GM23338 (cell line): ENCODE data around the gene SMIM5. TPM values are rescaled to one million over a fixed set of nuclear protein-coding genes. Genes with fewer than 3 reads are reported as not detected.

ENCODE experiments used
- ATAC-seq: fragments of 200-7000 bp; cut with Tn5 transposase; 3 replicates; pipeline ENCODE4 v1.9.1; 2020
- DNase-seq: peaks from one replicate; pipeline ENCODE4 v3.0.0-alpha.2; 2015; ENCODE audit warnings: low spot score
- H2AFZ ChIP-seq: fragments of 200-600 bp; sonication (generic); 2 replicates; pipeline ENCODE4 v1.8.0; 2016; ENCODE audit warnings: antibody characterized with exemption, mild to moderate bottlenecking, moderate library complexity
- H3F3A ChIP-seq: fragments of 200-600 bp; sonication (generic); replicated peaks from 2 replicates; pipeline ENCODE4 v1.8.0; 2017; ENCODE audit warnings: antibody characterized with exemption, mixed run types, low read depth
- H3K27ac ChIP-seq: fragments of 200-600 bp; sonication (generic); 2 replicates; pipeline ENCODE4 v1.6.1; 2016; ENCODE audit warnings: low read depth
- H3K27me3 ChIP-seq: fragments of 200-600 bp; sonication (generic); 2 replicates; pipeline ENCODE4 v1.8.0; 2016; ENCODE audit warnings: mild to moderate bottlenecking, mixed run types, moderate library complexity; ENCODE audit not compliant: insufficient read depth
- H3K36me3 ChIP-seq: fragments of 200-600 bp; sonication (generic); 2 replicates; pipeline ENCODE4 v1.8.0; 2016; ENCODE audit warnings: mild to moderate bottlenecking; ENCODE audit not compliant: insufficient read depth
- H3K4me1 ChIP-seq: fragments of 200-600 bp; sonication (generic); 2 replicates; pipeline ENCODE4 v1.8.0; 2016; ENCODE audit warnings: mild to moderate bottlenecking, moderate library complexity; ENCODE audit not compliant: insufficient read depth
- H3K4me2 ChIP-seq: fragments of 200-600 bp; sonication (generic); 2 replicates; pipeline ENCODE4 v1.7.1; 2017; ENCODE audit warnings: mixed run types
- H3K4me3 ChIP-seq: fragments of 200-600 bp; sonication (generic); 2 replicates; pipeline ENCODE4 v1.6.1; 2016; ENCODE audit warnings: mixed run types
- H3K79me2 ChIP-seq: fragments of 200-600 bp; sonication (generic); replicated peaks from 2 replicates; pipeline ENCODE4 v1.8.0; 2017; ENCODE audit warnings: mild to moderate bottlenecking; ENCODE audit not compliant: insufficient read depth
- H3K9me2 ChIP-seq: fragments of 200-600 bp; sonication (generic); 2 replicates; pipeline ENCODE4 v1.8.0; 2017; ENCODE audit not compliant: insufficient read depth
- H4K20me1 ChIP-seq: fragments of 200-600 bp; sonication (generic); replicated peaks from 2 replicates; pipeline ENCODE4 v1.8.0; 2017; ENCODE audit warnings: mild to moderate bottlenecking; ENCODE audit not compliant: insufficient read depth
- H3K27ac Mint-ChIP-seq: 2 replicates; pipeline ENCODE4 v1.8.0; 2020; ENCODE audit warnings: inconsistent platforms, mild to moderate bottlenecking, moderate library complexity, mixed read lengths
- H3K27me3 Mint-ChIP-seq: 3 replicates; pipeline ENCODE4 v1.8.0; 2022; ENCODE audit warnings: low read depth, mild to moderate bottlenecking, moderate library complexity, mixed read lengths, inconsistent platforms; ENCODE audit not compliant: insufficient read depth, poor library complexity
- H3K36me3 Mint-ChIP-seq: 3 replicates; pipeline ENCODE4 v1.8.0; 2021; ENCODE audit warnings: low read depth, mild to moderate bottlenecking, inconsistent platforms, moderate library complexity, mixed read lengths
- H3K4me1 Mint-ChIP-seq: 3 replicates; pipeline ENCODE4 v1.8.0; 2020; ENCODE audit warnings: mild to moderate bottlenecking, inconsistent platforms, mixed read lengths
- H3K4me3 Mint-ChIP-seq: 3 replicates; pipeline ENCODE4 v1.8.0; 2021; ENCODE audit warnings: moderate library complexity, mild to moderate bottlenecking, inconsistent platforms, mixed read lengths
- H3K9me3 Mint-ChIP-seq: 3 replicates; pipeline ENCODE4 v1.8.0; 2020; ENCODE audit warnings: moderate library complexity, mild to moderate bottlenecking, inconsistent platforms, mixed read lengths
- CREB1 ChIP-seq: fragments of 250-450 bp; sonication (Bioruptor Pico); IDR thresholded peaks from 2 replicates; pipeline ENCODE4 v1.5.0; 2020; ENCODE audit warnings: low read depth, mild to moderate bottlenecking, moderate library complexity
- EZH2 ChIP-seq: fragments of 200-600 bp; sonication (generic); IDR thresholded peaks from one replicate; pipeline ENCODE4 v1.8.0; 2017; ENCODE audit warnings: antibody characterized with exemption, mild to moderate bottlenecking, low read depth; ENCODE audit not compliant: unreplicated experiment
- EZH2phosphoT487 ChIP-seq: fragments of 200-600 bp; sonication (generic); IDR thresholded peaks from one replicate; pipeline ENCODE4 v1.8.1; 2018; ENCODE audit warnings: antibody characterized with exemption; ENCODE audit not compliant: unreplicated experiment
- NANOG ChIP-seq: IDR thresholded peaks from 2 replicates; pipeline ENCODE4 v1.6.1; 2016; ENCODE audit warnings: antibody characterized with exemption, borderline replicate concordance
- POLR2AphosphoS5 ChIP-seq: IDR thresholded peaks from 2 replicates; pipeline ENCODE4 v1.6.1; 2016; ENCODE audit warnings: antibody characterized with exemption, low read depth
- polyA plus RNA-seq: library from polyadenylated mRNA; unstranded; fragments of >200 nt; fragmentation: Nextera tagmentation; extraction: Ambion mirVana; gene quantifications from 2 replicates; pipeline ENCODE4 v1.2.1, GENCODE V29; 2016
- total RNA-seq: library from RNA; depleted of rRNA; stranded (reverse); fragments of >200 nt; shearing (Covaris generic); gene quantifications from 2 replicates; pipeline ENCODE4 v1.2.3, GENCODE V29; 2014
- TF ChIP-seq, protein P1 (sequence below), 2 experiments: fragments of 200-600 bp in 1 of 2; sonication (generic) in 1 of 2; conservative IDR thresholded peaks; 2 replicates each; pipeline versions ENCODE4 v1.5.1 to v1.6.1; 2016 to 2017; ENCODE audit warnings: antibody characterized with exemption in 2 of 2, low read depth in 2 of 2, mild to moderate bottlenecking in 2 of 2, moderate library complexity in 1 of 2
- TF ChIP-seq, protein P2 (sequence below): IDR thresholded peaks from 2 replicates; pipeline ENCODE4 v1.6.1; 2016; ENCODE audit warnings: antibody characterized with exemption
- TF ChIP-seq, protein P3 (sequence below): fragments of 250-450 bp; sonication (Bioruptor Pico); IDR thresholded peaks from 2 replicates; pipeline ENCODE4 v1.5.0; 2020; ENCODE audit warnings: mild to moderate bottlenecking, moderate library complexity

SMIM5 gene
- total and polyA plus RNA-seq, 2 experiments from 2014 or later: 0.16 TPM; not detected in 1

DNA sequence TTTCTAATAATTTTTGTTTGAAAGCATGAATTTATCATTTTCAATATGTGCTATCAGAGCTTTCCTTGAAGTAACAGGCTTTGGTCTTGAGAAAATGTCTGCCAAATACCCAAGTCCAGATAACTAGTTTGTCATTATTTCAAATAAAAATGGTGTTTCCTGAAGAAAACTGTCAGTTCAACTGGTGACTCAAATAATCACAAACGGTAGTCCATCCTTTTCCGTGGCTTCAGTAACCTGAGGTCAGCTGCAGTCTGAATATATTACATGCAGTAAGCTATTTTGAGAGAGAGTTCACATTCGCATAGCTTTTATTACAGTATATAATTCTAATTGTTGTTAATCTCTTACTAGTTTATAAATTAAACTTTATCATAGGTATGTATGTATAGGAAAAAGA is 43.2 kb downstream of the SMIM5 start (continued):
- TF ChIP-seq, protein P1, sequence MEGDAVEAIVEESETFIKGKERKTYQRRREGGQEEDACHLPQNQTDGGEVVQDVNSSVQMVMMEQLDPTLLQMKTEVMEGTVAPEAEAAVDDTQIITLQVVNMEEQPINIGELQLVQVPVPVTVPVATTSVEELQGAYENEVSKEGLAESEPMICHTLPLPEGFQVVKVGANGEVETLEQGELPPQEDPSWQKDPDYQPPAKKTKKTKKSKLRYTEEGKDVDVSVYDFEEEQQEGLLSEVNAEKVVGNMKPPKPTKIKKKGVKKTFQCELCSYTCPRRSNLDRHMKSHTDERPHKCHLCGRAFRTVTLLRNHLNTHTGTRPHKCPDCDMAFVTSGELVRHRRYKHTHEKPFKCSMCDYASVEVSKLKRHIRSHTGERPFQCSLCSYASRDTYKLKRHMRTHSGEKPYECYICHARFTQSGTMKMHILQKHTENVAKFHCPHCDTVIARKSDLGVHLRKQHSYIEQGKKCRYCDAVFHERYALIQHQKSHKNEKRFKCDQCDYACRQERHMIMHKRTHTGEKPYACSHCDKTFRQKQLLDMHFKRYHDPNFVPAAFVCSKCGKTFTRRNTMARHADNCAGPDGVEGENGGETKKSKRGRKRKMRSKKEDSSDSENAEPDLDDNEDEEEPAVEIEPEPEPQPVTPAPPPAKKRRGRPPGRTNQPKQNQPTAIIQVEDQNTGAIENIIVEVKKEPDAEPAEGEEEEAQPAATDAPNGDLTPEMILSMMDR (conservative IDR thresholded peaks at IDR 0.05; ENCODE audit: low read depth in 2 of 2): no peak
- TF ChIP-seq CREB1 (CRISPR knock-in tag): no peak
- no peak for TF ChIP-seq NANOG

DNA sequence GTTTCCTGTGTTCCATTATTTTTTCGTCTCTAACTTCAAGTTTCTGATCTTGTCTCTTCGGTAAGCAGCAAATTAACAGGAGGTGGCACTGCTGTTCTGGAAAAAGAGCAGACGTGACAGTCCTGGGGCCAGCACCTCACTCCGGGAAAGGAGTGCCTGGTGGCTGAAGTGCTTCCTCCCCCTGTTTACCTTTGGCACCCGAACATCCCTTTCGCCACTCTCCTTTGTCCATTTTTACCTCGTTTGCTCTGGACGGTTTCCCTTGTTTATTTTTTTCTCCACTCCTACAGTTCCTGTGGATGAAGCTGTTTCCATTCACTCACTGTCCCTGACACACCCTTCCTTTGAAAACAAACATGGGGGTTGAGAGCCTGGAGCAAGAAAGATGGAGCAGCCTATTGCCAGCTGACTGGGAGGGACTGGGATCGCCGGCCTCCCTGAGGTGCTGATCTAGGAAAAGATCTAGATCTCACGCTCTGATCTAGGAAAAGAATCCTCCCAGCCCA is 46.5 kb downstream of the SMIM5 start:
- Histone ChIP-seq H4K20me1 (peaks cover 12% of the 10 kb centered on the region), H3K9me2 (no peaks in the 10 kb centered on the region), H3F3A (0 out of 2 replicates have a peak, but pooled peaks cover 2% of the 10 kb centered on the region), H3K4me1 (no peaks in the 10 kb centered on the region), H3K27me3 (no peaks in the 10 kb centered on the region), H3K27ac (no peak overlapping the region), H3K4me2 (no peak overlapping the region), H3K36me3 (peaks cover 4% of the 10 kb centered on the region; the same call in 1 of the 2 replicates), H2AFZ (no peak overlapping the region), H3K79me2 (peaks cover 66% of the 10 kb centered on the region), H3K4me3 (no peak overlapping the region)
- Mint-ChIP-seq H3K4me1 (no peaks in the 10 kb centered on the region), H3K27ac (no peak overlapping the region), H3K36me3 (peaks cover 32% of the 10 kb centered on the region; the same call in 2 of the 3 replicates), H3K9me3 (no peaks in the 10 kb centered on the region), H3K4me3 (no peak overlapping the region), H3K27me3 (peaks cover 5% of the 10 kb centered on the region)
- DNase-seq (no peak), ATAC-seq (no peak)
- TF ChIP-seq EZH2phosphoT487 (no peak), CREB1 (CRISPR knock-in tag) (no peak), EZH2 (no peak), POLR2AphosphoS5 (no peak)
- TF ChIP-seq, protein P1 (conservative IDR thresholded peaks at IDR 0.05; ENCODE audit: low read depth in 2 of 2): no peak
- TF ChIP-seq, protein P2, sequence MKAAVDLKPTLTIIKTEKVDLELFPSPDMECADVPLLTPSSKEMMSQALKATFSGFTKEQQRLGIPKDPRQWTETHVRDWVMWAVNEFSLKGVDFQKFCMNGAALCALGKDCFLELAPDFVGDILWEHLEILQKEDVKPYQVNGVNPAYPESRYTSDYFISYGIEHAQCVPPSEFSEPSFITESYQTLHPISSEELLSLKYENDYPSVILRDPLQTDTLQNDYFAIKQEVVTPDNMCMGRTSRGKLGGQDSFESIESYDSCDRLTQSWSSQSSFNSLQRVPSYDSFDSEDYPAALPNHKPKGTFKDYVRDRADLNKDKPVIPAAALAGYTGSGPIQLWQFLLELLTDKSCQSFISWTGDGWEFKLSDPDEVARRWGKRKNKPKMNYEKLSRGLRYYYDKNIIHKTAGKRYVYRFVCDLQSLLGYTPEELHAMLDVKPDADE: no peak

DNA sequence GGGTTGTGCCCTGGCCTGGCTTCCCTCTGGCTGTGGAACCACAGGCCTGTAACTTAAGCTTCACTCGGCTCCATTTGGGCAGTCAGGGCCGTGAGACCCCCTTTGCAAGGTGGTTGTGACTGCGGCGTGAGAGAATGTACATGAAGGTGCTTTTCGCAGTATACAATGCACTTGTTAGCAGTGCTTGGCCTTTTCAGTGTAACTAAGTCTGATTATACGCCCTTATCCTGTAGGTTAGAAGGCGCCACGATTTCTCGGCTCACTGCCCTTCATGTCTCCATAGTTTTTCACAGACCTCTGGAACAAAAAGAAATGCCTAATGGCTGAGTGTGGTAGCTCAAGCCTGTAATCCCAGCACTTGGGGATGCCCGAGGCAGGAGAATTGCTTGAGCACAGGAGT is 47.2 kb downstream of the SMIM5 start:
- no peak overlapping the region for H3K4me2 ChIP-seq
- Mint-ChIP-seq H3K4me3 (no peak overlapping the region), H3K9me3 (no peaks in the 10 kb centered on the region), H3K27ac (no peak overlapping the region), H3K4me1 (no peaks in the 10 kb centered on the region), H3K27me3 (no peaks in the 10 kb centered on the region), H3K36me3 (peaks cover 28% of the 10 kb centered on the region)
- DNase-seq (no peak), ATAC-seq (no peak)
- peaks cover 70% of the 10 kb centered on the region for H3K79me2 ChIP-seq
- H2AFZ ChIP-seq: no peak overlapping the region
- H3K27me3 ChIP-seq: no peaks in the 10 kb centered on the region
- H3K4me3 ChIP-seq: no peak overlapping the region
- no peak overlapping the region for H3K27ac ChIP-seq
- H3F3A ChIP-seq: 0 out of 2 replicates have a peak, but pooled peaks cover 2% of the 10 kb centered on the region
- no peaks in the 10 kb centered on the region for H3K9me2 ChIP-seq
- H3K4me1 ChIP-seq: no peaks in the 10 kb centered on the region
- peaks cover 12% of the 10 kb centered on the region for H4K20me1 ChIP-seq
- H3K36me3 ChIP-seq: peaks cover 4% of the 10 kb centered on the region; the same call in 1 of the 2 replicates
- TF ChIP-seq, protein P3, sequence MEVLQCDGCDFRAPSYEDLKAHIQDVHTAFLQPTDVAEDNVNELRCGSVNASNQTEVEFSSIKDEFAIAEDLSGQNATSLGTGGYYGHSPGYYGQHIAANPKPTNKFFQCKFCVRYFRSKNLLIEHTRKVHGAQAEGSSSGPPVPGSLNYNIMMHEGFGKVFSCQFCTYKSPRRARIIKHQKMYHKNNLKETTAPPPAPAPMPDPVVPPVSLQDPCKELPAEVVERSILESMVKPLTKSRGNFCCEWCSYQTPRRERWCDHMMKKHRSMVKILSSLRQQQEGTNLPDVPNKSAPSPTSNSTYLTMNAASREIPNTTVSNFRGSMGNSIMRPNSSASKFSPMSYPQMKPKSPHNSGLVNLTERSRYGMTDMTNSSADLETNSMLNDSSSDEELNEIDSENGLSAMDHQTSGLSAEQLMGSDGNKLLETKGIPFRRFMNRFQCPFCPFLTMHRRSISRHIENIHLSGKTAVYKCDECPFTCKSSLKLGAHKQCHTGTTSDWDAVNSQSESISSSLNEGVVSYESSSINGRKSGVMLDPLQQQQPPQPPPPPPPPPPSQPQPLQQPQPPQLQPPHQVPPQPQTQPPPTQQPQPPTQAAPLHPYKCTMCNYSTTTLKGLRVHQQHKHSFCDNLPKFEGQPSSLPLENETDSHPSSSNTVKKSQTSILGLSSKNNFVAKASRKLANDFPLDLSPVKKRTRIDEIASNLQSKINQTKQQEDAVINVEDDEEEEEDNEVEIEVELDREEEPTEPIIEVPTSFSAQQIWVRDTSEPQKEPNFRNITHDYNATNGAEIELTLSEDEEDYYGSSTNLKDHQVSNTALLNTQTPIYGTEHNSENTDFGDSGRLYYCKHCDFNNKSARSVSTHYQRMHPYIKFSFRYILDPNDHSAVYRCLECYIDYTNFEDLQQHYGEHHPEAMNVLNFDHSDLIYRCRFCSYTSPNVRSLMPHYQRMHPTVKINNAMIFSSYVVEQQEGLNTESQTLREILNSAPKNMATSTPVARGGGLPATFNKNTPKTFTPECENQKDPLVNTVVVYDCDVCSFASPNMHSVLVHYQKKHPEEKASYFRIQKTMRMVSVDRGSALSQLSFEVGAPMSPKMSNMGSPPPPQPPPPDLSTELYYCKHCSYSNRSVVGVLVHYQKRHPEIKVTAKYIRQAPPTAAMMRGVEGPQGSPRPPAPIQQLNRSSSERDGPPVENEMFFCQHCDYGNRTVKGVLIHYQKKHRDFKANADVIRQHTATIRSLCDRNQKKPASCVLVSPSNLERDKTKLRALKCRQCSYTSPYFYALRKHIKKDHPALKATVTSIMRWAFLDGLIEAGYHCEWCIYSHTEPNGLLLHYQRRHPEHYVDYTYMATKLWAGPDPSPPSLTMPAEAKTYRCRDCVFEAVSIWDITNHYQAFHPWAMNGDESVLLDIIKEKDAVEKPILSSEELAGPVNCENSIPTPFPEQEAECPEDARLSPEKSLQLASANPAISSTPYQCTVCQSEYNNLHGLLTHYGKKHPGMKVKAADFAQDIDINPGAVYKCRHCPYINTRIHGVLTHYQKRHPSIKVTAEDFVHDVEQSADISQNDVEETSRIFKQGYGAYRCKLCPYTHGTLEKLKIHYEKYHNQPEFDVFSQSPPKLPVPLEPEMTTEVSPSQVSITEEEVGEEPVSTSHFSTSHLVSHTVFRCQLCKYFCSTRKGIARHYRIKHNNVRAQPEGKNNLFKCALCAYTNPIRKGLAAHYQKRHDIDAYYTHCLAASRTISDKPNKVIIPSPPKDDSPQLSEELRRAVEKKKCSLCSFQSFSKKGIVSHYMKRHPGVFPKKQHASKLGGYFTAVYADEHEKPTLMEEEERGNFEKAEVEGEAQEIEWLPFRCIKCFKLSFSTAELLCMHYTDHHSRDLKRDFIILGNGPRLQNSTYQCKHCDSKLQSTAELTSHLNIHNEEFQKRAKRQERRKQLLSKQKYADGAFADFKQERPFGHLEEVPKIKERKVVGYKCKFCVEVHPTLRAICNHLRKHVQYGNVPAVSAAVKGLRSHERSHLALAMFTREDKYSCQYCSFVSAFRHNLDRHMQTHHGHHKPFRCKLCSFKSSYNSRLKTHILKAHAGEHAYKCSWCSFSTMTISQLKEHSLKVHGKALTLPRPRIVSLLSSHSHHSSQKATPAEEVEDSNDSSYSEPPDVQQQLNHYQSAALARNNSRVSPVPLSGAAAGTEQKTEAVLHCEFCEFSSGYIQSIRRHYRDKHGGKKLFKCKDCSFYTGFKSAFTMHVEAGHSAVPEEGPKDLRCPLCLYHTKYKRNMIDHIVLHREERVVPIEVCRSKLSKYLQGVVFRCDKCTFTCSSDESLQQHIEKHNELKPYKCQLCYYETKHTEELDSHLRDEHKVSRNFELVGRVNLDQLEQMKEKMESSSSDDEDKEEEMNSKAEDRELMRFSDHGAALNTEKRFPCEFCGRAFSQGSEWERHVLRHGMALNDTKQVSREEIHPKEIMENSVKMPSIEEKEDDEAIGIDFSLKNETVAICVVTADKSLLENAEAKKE: no peak
- no peak for TF ChIP-seq EZH2
